ENCODE results near the gene SDCCAG8. TPM values are rescaled to one million over a fixed set of nuclear protein-coding genes. Genes with fewer than 3 reads are reported as not detected.

Gene SDCCAG8
- total RNA-seq, 1 experiment from 2014 or later, result 194 TPM

- no peaks in the 10 kb centered on the region for H3K79me2 ChIP-seq (ENCODE audit: low read length)
- ChIA-PET CTCF (no interaction called here), POLR2A (ENCODE audit: unreplicated experiment) (no interaction called here)
- no peak overlapping the region for H3K4me3 ChIP-seq (ENCODE audit: low read length)
- no peaks in the 10 kb centered on the region for H3K9me3 ChIP-seq (ENCODE audit: low read length)
- no peaks in the 10 kb centered on the region for H3K36me3 ChIP-seq (ENCODE audit: low read depth, low read length)
- H3K27me3 ChIP-seq (ENCODE audit: low read length), result no peaks in the 10 kb centered on the region
- intact Hi-C loops (cut with micrococcal nuclease), result no loop called here
- no peaks in the 10 kb centered on the region for H3K4me1 ChIP-seq (ENCODE audit: insufficient read depth, low read length)
- no TSS peak for BruUV-seq (replicated peaks)
- H2AFZ ChIP-seq (ENCODE audit: low read length), result no peak overlapping the region
- TF ChIP-seq EZH2phosphoT487 (IDR thresholded peaks at IDR 0.05; ENCODE audit: borderline replicate concordance, low read length) (no peak), EZH2 (IDR thresholded peaks at IDR 0.05; ENCODE audit: low read length, unreplicated experiment) (no peak)
- TF ChIP-seq, protein P1, sequence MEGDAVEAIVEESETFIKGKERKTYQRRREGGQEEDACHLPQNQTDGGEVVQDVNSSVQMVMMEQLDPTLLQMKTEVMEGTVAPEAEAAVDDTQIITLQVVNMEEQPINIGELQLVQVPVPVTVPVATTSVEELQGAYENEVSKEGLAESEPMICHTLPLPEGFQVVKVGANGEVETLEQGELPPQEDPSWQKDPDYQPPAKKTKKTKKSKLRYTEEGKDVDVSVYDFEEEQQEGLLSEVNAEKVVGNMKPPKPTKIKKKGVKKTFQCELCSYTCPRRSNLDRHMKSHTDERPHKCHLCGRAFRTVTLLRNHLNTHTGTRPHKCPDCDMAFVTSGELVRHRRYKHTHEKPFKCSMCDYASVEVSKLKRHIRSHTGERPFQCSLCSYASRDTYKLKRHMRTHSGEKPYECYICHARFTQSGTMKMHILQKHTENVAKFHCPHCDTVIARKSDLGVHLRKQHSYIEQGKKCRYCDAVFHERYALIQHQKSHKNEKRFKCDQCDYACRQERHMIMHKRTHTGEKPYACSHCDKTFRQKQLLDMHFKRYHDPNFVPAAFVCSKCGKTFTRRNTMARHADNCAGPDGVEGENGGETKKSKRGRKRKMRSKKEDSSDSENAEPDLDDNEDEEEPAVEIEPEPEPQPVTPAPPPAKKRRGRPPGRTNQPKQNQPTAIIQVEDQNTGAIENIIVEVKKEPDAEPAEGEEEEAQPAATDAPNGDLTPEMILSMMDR (conservative IDR thresholded peaks at IDR 0.05; ENCODE audit: low read depth, low read length), result no peak
- H4K20me1 ChIP-seq (ENCODE audit: low read length), result no peaks in the 10 kb centered on the region
- H3K4me2 ChIP-seq (ENCODE audit: low read length), result no peak overlapping the region
- H3K9ac ChIP-seq (ENCODE audit: low read length), result no peak overlapping the region
- H3K9me2 ChIP-seq (replicated peaks; ENCODE audit: low read length), result no peaks in the 10 kb centered on the region
- no peak for ATAC-seq
- no peak for DNase-seq
- H3K27ac ChIP-seq (ENCODE audit: low read length), result no peak overlapping the region
- no peaks in the 10 kb centered on the region for H3F3A ChIP-seq (ENCODE audit: low read length, unreplicated experiment)
Observed at GRCh38 chr1:243443557-243443956, 187.7 kb downstream of the SDCCAG8 start.

GRCh38 chr1:243447347-243447746 is 191.5 kb downstream of the SDCCAG8 start:
- Histone ChIP-seq H3K27ac (ENCODE audit: low read length) (no peak overlapping the region), H3K79me2 (ENCODE audit: low read length) (no peaks in the 10 kb centered on the region), H2AFZ (ENCODE audit: low read length) (no peak overlapping the region), H3K27me3 (ENCODE audit: low read length) (no peaks in the 10 kb centered on the region), H4K20me1 (ENCODE audit: low read length) (no peaks in the 10 kb centered on the region), H3K4me2 (ENCODE audit: low read length) (no peak overlapping the region), H3K9me2 (replicated peaks; ENCODE audit: low read length) (no peaks in the 10 kb centered on the region), H3K9ac (ENCODE audit: low read length) (no peak overlapping the region), H3K4me3 (ENCODE audit: low read length) (no peak overlapping the region), H3K4me1 (ENCODE audit: insufficient read depth, low read length) (no peaks in the 10 kb centered on the region), H3K36me3 (ENCODE audit: low read depth, low read length) (no peaks in the 10 kb centered on the region), H3F3A (ENCODE audit: low read length, unreplicated experiment) (no peaks in the 10 kb centered on the region), H3K9me3 (ENCODE audit: low read length) (no peaks in the 10 kb centered on the region)
- CTCF ChIA-PET, result no interaction called here
- TF ChIP-seq EZH2 (IDR thresholded peaks at IDR 0.05; ENCODE audit: low read length, unreplicated experiment) (no peak), EZH2phosphoT487 (IDR thresholded peaks at IDR 0.05; ENCODE audit: borderline replicate concordance, low read length) (no peak)
- TF ChIP-seq, protein P1 (conservative IDR thresholded peaks at IDR 0.05; ENCODE audit: low read depth, low read length), result no peak
- intact Hi-C loops (cut with micrococcal nuclease), result loop anchor here (5.0 kb wide), 1 partner anchor 40 kb away; no protein-coding TSS in a partner anchor
- DNase-seq, result peak; percentile 42
- POLR2A ChIA-PET (ENCODE audit: unreplicated experiment), result no interaction called here
- no TSS peak for BruUV-seq (replicated peaks)
- peak; percentile 81 for ATAC-seq

GRCh38 chr1:243447844-243448243 is 192.0 kb downstream of the SDCCAG8 start:
- TF ChIP-seq EZH2 (IDR thresholded peaks at IDR 0.05; ENCODE audit: low read length, unreplicated experiment) (no peak), EZH2phosphoT487 (IDR thresholded peaks at IDR 0.05; ENCODE audit: borderline replicate concordance, low read length) (no peak)
- TF ChIP-seq, protein P1 (conservative IDR thresholded peaks at IDR 0.05; ENCODE audit: low read depth, low read length), result no peak
- H4K20me1 ChIP-seq (ENCODE audit: low read length), result no peaks in the 10 kb centered on the region
- no peak overlapping the region for H3K4me3 ChIP-seq (ENCODE audit: low read length)
- intact Hi-C loops (cut with micrococcal nuclease), result loop anchor here (5.0 kb wide), 1 partner anchor 39 kb away; no protein-coding TSS in a partner anchor
- no peak for DNase-seq
- H3K4me2 ChIP-seq (ENCODE audit: low read length), result no peak overlapping the region
- H3K36me3 ChIP-seq (ENCODE audit: low read depth, low read length), result no peaks in the 10 kb centered on the region
- H3K9me2 ChIP-seq (replicated peaks; ENCODE audit: low read length), result no peaks in the 10 kb centered on the region
- no peaks in the 10 kb centered on the region for H3K79me2 ChIP-seq (ENCODE audit: low read length)
- ChIA-PET POLR2A (ENCODE audit: unreplicated experiment) (no interaction called here), CTCF (no interaction called here)
- H3K9ac ChIP-seq (ENCODE audit: low read length), result no peak overlapping the region
- H3K27me3 ChIP-seq (ENCODE audit: low read length), result no peaks in the 10 kb centered on the region
- H3K9me3 ChIP-seq (ENCODE audit: low read length), result no peaks in the 10 kb centered on the region
- BruUV-seq (replicated peaks), result no TSS peak
- H3K4me1 ChIP-seq (ENCODE audit: insufficient read depth, low read length), result no peaks in the 10 kb centered on the region
- H2AFZ ChIP-seq (ENCODE audit: low read length), result no peak overlapping the region
- ATAC-seq, result no peak
- no peaks in the 10 kb centered on the region for H3F3A ChIP-seq (ENCODE audit: low read length, unreplicated experiment)
- no peak overlapping the region for H3K27ac ChIP-seq (ENCODE audit: low read length)
